ENCODE data around the gene CLIP2.
"Not testable (repeated sequence)": the region's sequence is repeated elsewhere in the genome, so short reads cannot be mapped to it uniquely, and the experiment has no call there.

The CLIP2 gene

GRCh38 chr7:74300926-74301325, 11.7 kb downstream of the CLIP2 start:
- DNase-seq = no peak

- no peak for DNase-seq
Observed at GRCh38 chr7:74302745-74303221, 13.6 kb downstream of the CLIP2 start.

DNA sequence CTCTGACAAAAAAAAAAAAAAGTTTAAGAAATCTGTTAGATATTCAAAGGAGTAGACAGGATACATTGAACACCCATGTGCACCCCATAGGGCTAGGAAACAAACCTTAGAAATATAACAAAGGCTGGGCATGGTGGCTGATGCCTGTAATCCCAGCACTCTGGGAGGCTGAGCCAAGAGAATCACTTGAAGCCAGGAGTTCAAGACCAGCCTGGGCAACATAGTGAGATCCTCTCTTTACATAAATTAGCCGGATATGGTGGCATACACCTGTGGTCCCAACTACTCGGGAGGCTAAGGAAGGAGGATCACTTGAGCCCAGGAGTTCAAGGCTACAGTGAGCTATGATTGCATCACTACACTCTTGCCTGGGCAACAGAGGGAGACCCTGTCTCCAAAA, 15.3 kb downstream of the CLIP2 start:
- DNase-seq = no peak

- no peak for DNase-seq
Observed at GRCh38 chr7:74306004-74306729, 17.0 kb downstream of the CLIP2 start.

DNA sequence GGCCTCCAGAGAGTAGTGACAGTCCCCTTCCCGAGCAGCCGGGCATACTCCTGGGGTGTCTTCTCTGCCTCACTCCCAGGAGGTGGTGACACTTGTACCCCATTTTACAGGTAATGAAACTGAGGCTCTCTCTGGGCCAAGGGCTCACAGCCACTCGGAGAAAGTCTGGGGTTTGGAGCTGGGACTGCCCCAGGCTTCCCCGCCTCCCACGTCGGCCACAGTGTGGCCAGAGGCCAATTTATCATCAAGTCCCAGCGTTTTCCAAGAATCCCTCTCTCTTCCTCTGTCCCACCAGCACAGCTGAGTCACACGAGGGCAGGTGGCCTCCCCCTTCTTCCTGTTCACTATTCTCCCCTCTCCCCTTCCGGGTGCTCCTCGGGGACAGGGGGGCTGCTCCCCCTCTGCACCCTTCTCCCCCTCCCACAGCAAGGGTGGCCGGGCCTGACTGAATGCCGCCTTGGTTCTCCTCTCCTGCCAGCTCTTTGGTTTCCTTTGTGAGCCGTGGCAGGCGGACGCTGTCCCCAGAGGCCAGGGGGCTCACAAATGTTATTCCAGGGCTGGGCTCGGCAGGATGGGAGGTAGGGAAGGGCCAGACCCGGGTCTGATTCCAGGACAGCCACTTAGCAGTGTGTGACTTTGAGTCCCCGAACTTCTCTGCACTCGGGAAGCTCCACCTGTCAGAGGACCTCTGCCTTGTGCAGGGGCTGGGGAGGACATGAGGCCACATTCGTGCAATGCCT, 17.7 kb downstream of the CLIP2 start:
- DNase-seq = no peak

DNA sequence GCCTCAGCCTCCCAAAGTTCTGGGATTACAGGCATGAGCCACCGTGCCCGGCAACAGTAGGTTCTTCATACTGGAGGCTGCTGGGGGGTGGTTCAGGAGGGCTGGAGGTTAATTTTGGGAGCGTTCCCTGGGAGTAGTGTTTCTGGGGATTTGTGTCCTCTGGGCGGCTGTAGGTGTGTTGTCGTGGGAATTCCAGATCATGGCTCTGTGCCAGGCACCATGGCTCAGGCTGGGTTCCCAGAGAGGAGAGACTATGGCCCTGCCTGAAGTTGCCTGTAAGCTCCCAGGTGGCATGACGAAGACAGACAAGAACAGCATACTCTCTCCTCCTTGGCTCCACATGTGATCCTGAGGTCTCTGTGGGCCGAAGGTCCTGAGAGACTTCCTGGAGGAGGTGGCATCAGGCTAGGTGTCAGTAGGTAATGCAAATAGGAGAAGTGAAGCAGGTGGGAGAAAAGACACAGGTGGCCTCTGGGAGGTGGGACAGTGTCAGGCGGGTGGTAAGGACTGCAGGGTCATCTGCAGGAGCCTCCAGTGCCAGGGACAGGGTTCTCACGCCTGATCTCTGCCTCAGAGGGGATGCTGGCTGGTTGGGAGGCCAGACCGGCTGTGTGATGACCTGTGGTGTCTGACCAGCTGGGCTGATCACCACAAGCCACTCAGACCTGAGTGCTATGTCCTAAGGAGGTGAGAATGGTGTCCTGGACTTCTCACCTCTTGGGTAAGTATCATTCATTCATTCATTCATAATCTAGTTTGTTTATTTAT, 18.7 kb downstream of the CLIP2 start:
- DNase-seq = no peak

- no peak for DNase-seq
Observed at GRCh38 chr7:74309181-74309580, 20.0 kb downstream of the CLIP2 start.

DNA sequence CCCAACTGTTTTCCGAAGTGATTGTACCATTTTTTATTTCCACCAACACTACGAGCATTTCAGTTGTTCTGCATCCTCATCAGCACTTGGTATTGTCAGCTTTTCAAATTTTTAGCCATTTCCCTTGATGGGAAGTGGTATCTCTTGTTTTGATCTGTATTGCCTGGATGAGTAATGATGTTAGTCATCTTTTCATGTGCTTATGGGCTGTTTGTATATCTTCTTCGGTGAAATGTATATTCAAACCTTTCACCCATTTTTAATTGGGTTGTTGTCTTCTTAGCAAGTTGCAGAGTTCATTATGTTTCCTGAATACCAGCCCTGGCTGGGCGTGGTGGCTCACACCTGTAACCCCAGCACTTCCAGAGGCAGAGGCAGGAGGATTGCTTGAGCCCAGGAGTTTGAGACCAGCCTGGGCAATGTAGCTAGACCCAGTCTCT, 22.1 kb downstream of the CLIP2 start:
- no peak for DNase-seq

DNA sequence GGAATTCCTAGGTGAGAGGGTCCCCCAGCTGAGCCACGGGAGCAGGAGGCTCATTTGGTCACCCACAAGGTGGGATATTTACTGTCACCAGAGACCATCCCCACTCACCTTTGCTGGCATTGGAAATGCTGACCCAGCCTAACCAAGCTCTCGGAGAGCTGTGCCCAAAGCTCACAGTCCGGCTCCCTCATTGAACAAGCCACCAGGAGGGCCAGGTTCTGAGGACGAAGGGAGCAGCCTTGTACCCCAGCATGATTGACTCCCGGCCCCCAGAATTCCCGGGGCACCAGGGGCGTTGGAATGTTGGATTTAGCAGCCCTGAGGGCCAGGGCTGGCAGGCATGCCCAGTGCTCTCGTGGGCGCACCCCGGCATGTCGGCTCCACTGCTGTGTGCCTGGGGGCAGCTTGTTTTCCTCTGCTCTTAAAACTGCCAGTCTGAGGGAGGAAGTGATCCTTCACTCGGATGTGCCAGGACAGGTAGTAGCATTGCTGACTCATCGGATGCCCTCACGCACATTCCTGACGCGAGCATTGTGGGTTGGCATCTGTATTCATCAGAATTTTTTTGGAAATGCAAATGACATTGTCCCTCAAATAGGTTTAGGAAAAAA, 23.3 kb downstream of the CLIP2 start:
- DNase-seq = no peak

DNA sequence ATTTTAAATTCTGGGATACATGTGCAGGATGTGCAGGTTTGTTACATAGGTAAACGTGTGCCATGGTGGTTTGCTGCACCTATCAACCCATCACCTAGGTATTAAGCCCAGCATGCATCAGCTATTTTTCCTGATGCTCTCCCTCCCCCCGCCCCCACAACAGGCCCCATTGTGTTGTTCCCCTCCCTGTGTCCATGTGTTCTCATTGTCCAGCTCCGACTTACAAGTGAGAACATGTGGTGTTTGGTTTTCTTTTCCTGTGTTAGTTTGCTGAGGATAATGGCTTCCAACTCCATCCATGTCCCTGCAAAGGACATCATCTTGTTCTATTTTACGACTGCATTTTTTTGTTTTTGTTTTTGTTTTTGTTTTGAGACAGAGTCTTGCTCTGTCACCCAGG, 26.7 kb downstream of the CLIP2 start:
- DNase-seq = not testable (repeated sequence)

DNA sequence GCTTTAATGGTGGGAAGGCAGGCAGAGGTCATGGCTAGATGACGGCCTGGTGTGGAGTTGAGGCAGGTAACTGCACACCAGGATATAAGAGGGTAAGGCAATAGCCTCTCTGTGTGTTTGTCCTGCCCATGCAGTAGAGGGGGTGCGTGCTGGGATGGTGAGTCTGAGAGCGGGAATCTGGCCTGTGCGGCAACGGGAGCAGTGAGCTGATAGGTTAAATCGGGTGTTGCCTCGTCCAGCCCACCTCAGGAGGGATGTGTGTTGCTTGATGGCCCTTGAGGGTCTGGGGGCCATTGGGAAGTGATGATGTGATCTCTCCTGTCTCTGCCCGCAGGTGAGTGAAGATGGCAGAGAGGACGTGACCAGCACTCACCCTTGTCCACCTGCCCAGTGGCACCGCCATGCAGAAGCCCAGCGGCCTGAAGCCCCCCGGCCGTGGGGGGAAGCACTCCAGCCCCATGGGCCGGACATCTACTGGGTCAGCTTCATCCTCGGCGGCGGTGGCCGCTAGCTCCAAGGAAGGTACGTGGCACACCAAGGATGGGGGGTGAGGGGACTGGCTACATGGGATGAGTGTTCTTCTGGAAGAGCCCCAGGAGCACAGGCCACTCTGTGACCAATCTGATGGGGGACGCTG, 28.1 kb downstream of the CLIP2 start:
- no peak for DNase-seq

GRCh38 chr7:74318043-74318442, 28.8 kb downstream of the CLIP2 start:
- DNase-seq = no peak

DNA sequence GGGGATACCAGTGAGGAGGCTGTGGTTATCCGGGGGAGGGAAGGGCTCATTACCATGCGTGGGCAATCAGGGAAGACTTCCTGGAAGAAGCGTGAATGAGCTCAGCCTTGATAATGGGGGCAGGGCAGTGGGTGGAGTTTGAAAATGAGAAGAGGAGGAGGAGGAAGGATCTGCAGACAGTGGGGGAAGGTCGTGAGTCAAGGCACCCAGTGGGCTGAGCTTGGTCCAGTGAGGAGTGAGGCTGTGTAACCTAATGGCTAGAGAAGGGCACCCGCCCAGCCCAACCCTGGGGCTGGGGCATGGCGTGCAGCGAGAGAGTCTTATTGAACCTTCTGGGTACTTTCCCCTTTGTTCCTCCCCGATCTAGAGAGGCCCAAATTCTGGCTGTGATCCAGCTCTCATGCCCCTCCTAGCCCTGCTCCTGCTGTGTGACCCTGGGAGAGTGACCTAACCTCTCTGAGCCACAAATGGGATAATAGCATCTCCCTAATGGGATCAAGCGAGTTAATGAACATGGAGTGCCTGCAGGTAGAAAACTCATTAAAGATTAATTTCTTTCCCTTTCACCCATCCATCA, 31.5 kb downstream of the CLIP2 start:
- no peak for DNase-seq

- not testable (repeated sequence) for DNase-seq
Observed at GRCh38 chr7:74322892-74323291, 33.7 kb downstream of the CLIP2 start.

GRCh38 chr7:74324531-74325209, 35.5 kb downstream of the CLIP2 start:
- no peak for DNase-seq

GRCh38 chr7:74325210-74325565, 36.0 kb downstream of the CLIP2 start:
- no peak for DNase-seq

- DNase-seq = no peak
Observed at GRCh38 chr7:74329225-74329624, 40.0 kb downstream of the CLIP2 start.

DNA sequence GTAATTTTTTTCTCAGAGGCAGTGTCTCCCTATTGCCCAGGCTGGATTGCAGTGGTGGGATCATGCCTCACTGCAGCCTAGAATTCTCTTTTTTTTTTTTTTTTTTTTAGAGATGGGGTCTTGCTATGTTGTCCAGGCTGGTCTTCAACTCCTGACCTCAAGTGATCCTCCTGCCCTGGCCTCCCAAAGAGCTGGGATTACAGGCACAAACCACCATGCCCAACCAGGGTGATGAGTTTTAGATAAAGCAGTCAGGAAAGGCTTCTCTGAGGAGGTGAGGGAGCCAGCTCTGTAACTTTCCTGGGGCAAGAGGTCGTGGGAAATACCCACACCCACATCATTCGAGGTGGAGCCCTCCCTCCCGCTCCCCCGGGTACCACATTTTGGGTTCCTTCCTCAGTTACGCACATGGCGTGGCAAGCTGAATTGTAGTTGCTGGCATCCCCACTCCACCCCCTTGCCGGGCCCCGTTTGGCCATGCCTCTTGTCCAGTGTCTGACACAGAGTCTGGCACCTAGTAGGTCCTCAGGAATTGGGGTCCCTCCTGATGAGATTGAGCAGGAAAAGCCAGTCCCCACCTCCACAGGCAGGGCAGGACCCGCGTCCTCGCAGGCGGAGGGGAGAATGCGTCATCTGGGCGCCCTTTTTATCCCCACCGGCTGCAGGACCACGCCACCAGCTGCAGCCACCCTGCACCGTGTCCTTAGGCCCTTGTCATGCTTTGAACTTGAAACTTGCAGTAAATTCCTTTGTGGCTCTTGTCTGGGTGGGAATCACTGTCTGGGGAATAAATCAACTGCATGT, 43.4 kb downstream of the CLIP2 start:
- no peak for DNase-seq

DNA sequence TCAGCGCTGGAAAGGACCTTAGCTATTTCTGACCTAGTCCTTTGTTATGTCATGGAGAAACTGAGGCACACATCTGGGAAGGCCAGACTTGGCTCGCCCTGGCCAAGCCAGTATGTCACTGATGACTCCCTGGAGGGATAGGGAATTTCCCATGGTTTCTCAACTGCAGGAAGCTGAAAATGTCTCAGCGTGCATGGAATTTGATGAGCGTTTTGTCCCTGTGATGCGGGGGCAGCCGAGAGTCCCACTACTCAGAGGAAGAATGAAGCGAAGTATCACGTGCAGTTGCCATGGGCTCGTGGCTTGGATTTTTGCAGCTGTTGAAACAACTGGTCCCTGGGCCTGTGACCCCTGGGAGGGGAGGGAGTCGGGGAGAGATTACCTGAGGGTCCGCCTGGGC, 44.8 kb downstream of the CLIP2 start:
- no peak for DNase-seq

GRCh38 chr7:74337926-74338325, 48.7 kb downstream of the CLIP2 start:
- DNase-seq = no peak
